IPS DF 19.7 (cell line): Measurements from ENCODE around the gene PIGW.

Source experiments
- DNase-seq: peaks from one replicate; pipeline ENCODE4 v3.0.0-alpha.2; 2013; ENCODE audit warnings: low read depth, low spot score

The PIGW gene

GRCh38 chr17:36545465-36546417 lies 11.0 kb downstream of the PIGW start:
- DNase-seq = no peak

- no peak for DNase-seq
These were observed 11.8 kb downstream of the PIGW start for GRCh38 chr17:36546418-36547093.

DNA sequence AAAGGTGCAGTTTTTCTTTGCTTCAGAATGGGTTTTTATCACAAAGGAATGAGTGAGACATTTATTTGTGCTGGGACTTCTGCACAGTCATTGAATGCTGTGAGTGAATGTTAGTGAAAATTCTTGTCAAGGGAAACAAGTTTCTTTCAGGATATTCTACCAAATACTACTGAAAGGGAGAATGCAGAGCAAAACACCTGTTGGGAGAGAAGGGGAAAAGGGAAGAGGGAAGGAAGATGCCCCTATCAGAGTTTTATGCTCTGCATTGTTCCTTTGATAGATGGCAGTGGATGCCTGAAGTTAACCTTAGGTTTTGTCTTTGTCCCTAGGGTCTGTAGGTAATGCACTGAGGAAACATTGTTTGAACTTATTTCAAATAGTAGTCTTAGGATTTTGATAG lies 13.0 kb downstream of the PIGW start:
- no peak for DNase-seq

DNA sequence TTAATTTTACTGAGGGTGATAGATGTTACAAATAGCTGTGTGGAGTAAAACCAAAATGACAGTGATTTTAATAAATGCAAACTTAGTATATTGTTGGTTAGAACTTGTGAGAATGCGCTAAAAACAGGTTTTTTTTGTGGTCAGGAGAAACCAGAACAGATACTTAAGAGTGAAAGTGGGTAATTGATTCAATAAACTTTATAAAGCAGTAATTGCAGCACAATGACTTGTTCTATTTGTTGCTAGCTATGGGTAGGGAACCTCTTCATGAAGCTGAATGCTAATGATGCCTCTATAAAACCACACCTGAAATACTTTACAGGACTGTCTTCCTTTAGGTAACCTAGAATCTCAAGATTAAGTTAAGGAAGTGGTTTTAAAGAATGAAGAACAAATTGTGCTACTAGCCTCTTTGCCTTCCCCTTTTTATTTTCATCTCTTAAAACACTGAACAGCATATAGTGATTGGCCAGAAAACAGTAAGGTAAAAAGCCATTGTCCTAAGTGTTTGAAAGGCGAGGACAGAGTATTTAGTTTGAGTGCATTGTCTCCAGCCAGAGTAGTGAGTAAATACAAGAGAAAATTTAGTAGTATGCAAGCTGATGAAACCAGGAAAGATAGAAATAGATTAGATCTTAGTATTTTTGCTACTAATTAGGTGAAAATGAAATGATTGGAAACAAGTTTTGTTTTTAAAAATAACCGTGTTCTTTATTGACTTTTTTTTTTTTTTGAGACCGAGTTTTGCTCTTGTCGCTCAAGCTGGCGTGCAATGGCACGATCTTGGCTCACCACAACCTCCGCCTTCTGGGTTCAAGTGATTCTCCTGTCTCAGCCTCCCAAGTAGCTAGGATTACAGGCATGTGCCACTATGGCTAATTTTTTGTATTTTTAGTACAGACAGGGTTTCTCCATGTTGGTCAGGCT lies 16.0 kb downstream of the PIGW start:
- no peak for DNase-seq

DNA sequence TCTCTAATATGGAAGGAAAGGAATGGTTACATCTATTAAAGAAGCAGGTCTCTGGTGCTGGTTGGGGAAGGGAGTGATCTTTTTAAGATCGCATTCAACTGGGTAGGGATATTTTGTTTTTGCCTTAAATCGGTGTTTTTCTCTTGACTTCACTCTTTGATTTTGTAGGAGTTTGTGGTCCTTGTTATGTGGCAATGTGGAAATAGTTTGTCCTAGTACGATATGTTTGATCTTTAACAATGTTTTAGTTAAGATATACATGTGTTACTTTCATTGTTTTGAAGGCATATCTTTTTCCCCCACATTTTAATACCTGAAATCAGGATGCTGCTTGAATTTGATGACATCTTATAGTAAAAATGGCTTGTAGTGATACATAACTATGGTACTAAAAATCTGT lies 18.7 kb downstream of the PIGW start:
- DNase-seq = no peak

DNA sequence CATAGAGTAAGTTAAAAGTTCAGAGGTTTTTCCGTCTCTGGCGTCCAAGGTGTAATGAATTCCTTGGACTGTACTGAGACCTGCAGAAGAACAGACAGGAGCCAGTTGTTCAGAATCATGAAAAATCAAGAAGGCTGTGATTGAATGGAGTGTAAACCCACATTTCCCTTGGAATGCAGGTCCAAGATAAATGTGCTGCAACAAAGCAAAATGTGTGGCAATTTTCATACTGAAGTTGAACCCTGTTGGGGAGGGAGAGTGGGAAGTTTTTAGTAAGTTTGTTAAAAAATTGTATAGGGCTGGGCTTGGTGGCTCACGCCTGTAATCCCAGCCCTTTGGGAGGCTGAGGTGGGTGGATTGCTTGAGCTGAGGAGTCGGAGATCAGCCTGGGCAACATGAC lies 31.3 kb downstream of the PIGW start:
- no peak for DNase-seq

DNA sequence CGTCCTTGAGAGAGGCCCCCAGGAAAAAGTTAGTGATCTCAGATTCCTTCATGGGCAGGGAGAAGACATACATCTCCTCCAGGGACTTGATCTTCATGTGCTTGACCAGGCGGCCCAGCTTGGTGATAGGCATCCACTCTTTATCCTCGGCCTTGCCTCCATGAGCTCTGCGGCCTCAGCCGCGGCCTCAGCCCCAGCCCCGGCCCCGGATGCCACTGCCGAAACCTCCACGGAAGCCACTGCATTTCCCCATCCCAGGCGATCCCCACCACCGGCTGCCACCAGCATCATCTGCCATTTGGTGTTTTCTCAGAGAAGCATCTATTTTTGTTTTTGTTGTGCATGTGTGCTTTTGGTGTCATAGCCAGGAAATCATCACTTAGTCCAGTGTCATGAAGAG lies 40.2 kb downstream of the PIGW start:
- DNase-seq = no peak

DNA sequence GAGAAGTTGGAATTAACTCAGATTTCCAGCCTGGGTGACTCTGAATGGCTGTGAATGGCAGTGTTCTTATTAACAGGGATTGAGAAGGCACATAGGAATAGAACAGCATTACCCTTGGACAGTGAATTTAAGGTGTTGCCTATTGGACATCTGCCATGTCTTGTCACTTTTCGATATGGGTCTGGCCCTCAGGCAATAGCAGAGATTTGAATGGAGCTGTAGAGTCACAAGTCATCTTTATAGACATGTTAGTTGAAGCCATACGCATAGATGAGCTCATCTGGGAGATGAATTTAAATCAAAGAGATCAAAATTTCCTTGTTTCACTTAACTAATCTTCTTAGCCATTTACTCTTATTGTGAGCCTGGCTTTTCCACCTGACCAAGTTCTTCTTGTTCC lies 42.0 kb downstream of the PIGW start:
- DNase-seq = no peak

DNA sequence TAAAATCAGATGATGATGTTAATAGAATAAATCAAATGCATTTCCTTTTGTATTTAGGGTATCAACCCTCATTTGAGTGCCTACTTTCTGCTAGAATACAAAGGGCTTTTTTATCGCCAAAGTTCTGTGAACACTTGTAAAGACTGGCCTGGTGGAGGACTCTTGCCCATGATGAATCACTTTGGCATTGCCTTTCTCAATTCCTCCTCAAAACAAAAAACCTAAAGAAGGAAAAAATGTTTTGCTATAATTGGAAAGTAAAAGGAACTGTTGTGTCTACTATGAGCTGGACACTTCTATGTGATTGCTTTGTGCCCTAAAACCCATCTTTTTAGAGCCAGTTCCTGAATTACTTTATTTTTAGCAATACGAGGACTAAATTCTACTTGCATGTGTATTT lies 43.9 kb downstream of the PIGW start:
- no peak for DNase-seq

DNA sequence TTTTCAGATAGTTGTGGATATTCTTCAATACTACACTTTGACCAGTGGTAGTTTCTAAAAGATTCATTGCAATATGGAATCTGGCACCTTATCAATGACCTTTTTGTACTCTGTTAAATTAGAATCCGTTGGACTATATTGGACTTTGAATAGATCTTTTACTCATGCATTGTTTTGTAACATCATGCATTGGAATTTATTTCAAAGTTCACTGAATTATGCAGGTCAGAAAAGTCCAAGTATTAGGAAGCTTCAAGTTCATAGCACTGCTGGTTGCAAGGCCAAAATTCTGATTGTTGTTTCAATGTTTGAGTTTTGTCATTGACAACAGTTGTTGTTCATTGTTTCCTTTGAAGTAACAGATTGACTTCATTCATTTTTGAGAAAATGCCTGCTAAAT lies 49.0 kb downstream of the PIGW start:
- no peak for DNase-seq

- DNase-seq = no peak
These were observed 51.4 kb downstream of the PIGW start for GRCh38 chr17:36586138-36586537.
